Measurements from ENCODE around the gene KANSL1L.

DNA sequence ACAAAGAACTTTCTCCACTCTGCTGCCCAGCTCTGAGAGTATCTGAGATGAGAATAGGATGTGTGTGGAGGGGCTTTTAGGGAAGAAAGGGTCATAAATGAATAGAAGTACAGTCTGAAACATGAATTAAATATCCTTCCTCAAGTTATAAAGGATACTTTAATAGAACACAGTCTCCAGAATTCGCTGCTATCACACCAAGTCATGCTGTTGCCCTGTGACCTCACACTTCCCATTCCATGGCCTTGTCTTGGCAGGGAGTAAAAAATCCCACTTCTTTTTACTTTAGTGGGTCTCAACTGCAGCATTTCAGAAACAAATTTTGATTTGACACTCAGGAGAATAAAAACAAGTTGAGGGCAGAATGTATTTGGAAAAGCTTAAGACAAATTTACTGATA lies 172.6 kb downstream of the KANSL1L start:
- TF ChIP-seq EGR1 (IDR thresholded peaks at IDR 0.05) (no peak), TAF1 (IDR thresholded peaks at IDR 0.05; ENCODE audit: low read depth) (no peak), TCF12 (IDR thresholded peaks at IDR 0.05; ENCODE audit: low read depth) (no peak)
- TF ChIP-seq, protein P1, sequence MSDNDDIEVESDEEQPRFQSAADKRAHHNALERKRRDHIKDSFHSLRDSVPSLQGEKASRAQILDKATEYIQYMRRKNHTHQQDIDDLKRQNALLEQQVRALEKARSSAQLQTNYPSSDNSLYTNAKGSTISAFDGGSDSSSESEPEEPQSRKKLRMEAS (IDR thresholded peaks at IDR 0.05) = no peak
